Measurements from ENCODE around the gene MMP21. TPM values are rescaled to one million over a fixed set of nuclear protein-coding genes. Genes with fewer than 3 reads are reported as not detected.

Gene MMP21
- total RNA-seq, 1 experiment from 2014 or later = not detected

- intact Hi-C loops (cut with micrococcal nuclease; ENCODE audit: unreplicated experiment) = no loop called here
- CTCF ChIA-PET = no interaction called here
- Mint-ChIP-seq H3K27ac (ENCODE audit: unreplicated experiment) (no peak overlapping the region), H3K36me3 (ENCODE audit: insufficient read depth, unreplicated experiment) (no peaks in the 10 kb centered on the region), H3K27me3 (ENCODE audit: insufficient read depth, unreplicated experiment) (peaks cover 9% of the 10 kb centered on the region), H3K4me3 (ENCODE audit: unreplicated experiment) (no peak overlapping the region), H3K9me3 (ENCODE audit: unreplicated experiment) (peaks cover 19% of the 10 kb centered on the region), H3K4me1 (ENCODE audit: low read depth, unreplicated experiment) (no peaks in the 10 kb centered on the region)
- Histone ChIP-seq H3K9me3 (no peaks in the 10 kb centered on the region), H3K4me1 (no peaks in the 10 kb centered on the region), H3K27me3 (replicated peaks; ENCODE audit: control insufficient read depth, insufficient read depth, low read length) (no peaks in the 10 kb centered on the region), H3K36me3 (ENCODE audit: control insufficient read depth, insufficient read depth, low read length) (no peaks in the 10 kb centered on the region), H3K4me3 (ENCODE audit: low read depth, low read length) (no peak overlapping the region)
- no peak for DNase-seq
- no TSS peak for BruUV-seq (replicated peaks)
- TF ChIP-seq CTCF (IDR thresholded peaks at IDR 0.05; ENCODE audit: insufficient read depth in 1 of 2, low read depth in 1 of 2, low read length in 1 of 2, severe bottlenecking in 1 of 2, unreplicated experiment in 1 of 2) = no peak
- POLR2A ChIA-PET = no interaction called here
These were observed 7.0 kb upstream of the MMP21 start for GRCh38 chr10:125782616-125783015.

GRCh38 chr10:125782054-125782453 is 6.4 kb upstream of the MMP21 start:
- Histone ChIP-seq H3K4me1 (no peaks in the 10 kb centered on the region), H3K27me3 (replicated peaks; ENCODE audit: control insufficient read depth, insufficient read depth, low read length) (no peaks in the 10 kb centered on the region), H3K9me3 (no peaks in the 10 kb centered on the region), H3K4me3 (ENCODE audit: low read depth, low read length) (no peak overlapping the region), H3K36me3 (ENCODE audit: control insufficient read depth, insufficient read depth, low read length) (no peaks in the 10 kb centered on the region)
- no peak overlapping the region for H3K27ac Mint-ChIP-seq (ENCODE audit: unreplicated experiment)
- CTCF ChIA-PET = no interaction called here
- no peak overlapping the region for H3K4me3 Mint-ChIP-seq (ENCODE audit: unreplicated experiment)
- H3K4me1 Mint-ChIP-seq (ENCODE audit: low read depth, unreplicated experiment) = no peaks in the 10 kb centered on the region
- intact Hi-C loops (cut with micrococcal nuclease; ENCODE audit: unreplicated experiment) = no loop called here
- no peak for TF ChIP-seq CTCF (IDR thresholded peaks at IDR 0.05; ENCODE audit: insufficient read depth in 1 of 2, low read depth in 1 of 2, low read length in 1 of 2, severe bottlenecking in 1 of 2, unreplicated experiment in 1 of 2)
- H3K36me3 Mint-ChIP-seq (ENCODE audit: insufficient read depth, unreplicated experiment) = no peaks in the 10 kb centered on the region
- peaks cover 9% of the 10 kb centered on the region for H3K27me3 Mint-ChIP-seq (ENCODE audit: insufficient read depth, unreplicated experiment)
- no peak for DNase-seq
- H3K9me3 Mint-ChIP-seq (ENCODE audit: unreplicated experiment) = peaks cover 19% of the 10 kb centered on the region
- POLR2A ChIA-PET = no interaction called here
- BruUV-seq (replicated peaks) = no TSS peak

- Mint-ChIP-seq H3K27me3 (ENCODE audit: insufficient read depth, unreplicated experiment) (peaks cover 9% of the 10 kb centered on the region), H3K36me3 (ENCODE audit: insufficient read depth, unreplicated experiment) (no peaks in the 10 kb centered on the region), H3K4me3 (ENCODE audit: unreplicated experiment) (no peak overlapping the region), H3K9me3 (ENCODE audit: unreplicated experiment) (peaks cover 19% of the 10 kb centered on the region), H3K27ac (ENCODE audit: unreplicated experiment) (no peak overlapping the region), H3K4me1 (ENCODE audit: low read depth, unreplicated experiment) (no peaks in the 10 kb centered on the region)
- intact Hi-C loops (cut with micrococcal nuclease; ENCODE audit: unreplicated experiment) = no loop called here
- Histone ChIP-seq H3K27me3 (replicated peaks; ENCODE audit: control insufficient read depth, insufficient read depth, low read length) (no peaks in the 10 kb centered on the region), H3K9me3 (no peaks in the 10 kb centered on the region), H3K4me1 (no peaks in the 10 kb centered on the region), H3K36me3 (ENCODE audit: control insufficient read depth, insufficient read depth, low read length) (no peaks in the 10 kb centered on the region), H3K4me3 (ENCODE audit: low read depth, low read length) (no peak overlapping the region)
- BruUV-seq (replicated peaks) = no TSS peak
- POLR2A ChIA-PET = no interaction called here
- no peak for DNase-seq
- no peak for TF ChIP-seq CTCF (IDR thresholded peaks at IDR 0.05; ENCODE audit: insufficient read depth in 1 of 2, low read depth in 1 of 2, low read length in 1 of 2, severe bottlenecking in 1 of 2, unreplicated experiment in 1 of 2)
- CTCF ChIA-PET = no interaction called here
These were observed 5.8 kb upstream of the MMP21 start for GRCh38 chr10:125781374-125781773.

Data from Caco-2 (cell line).